Activated CD4-positive, alpha-beta T cell treated with anti-CD3 and anti-CD28 coated beads, Interleukin-2, Interleukin-4, amounts not matched to agents 100 ng/mL and 50 ng/mL, durations not matched to agents 16 hours and 8 hours (primary cell): ENCODE measurements around the gene OPRM1.

ENCODE experiments used
- DNase-seq: peaks from one replicate; pipeline ENCODE4 v3.0.0-alpha.2; 2020; ENCODE audit warnings: low spot score

The OPRM1 gene

DNA sequence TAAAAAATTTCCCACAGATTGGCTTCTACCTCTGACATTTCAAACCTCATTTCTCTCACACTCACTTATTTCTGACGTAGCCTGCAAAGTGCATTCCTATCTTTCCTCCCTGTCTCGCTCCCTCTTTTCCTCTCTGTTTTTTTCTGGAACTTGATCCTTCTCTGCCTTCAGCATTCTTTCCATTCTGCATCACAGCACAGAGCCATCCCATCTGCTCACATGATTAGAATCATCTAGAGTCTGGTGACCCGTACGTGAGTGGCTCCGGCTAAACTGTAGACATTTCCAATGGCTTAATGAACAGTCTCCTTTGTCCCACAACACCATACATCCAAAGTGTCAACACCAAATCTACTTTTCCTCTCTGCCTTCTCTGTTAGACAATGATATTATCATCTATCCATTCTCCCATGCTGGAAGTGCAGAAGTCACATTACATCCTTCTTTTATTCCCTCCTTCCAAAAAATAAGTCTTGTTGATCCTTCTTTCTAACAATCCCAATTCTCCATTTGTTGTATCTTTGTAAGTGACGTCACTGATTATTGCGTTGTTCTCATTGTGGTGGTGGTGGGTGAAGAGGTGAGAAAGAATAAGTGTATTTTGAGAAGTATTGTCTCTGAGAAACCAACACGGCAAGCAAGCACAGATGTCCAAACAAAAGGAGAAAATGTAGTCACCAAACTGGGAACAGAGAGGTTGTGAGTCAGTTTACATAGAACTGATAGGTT is 41.6 kb downstream of the OPRM1 start:
- DNase-seq = no peak

- DNase-seq = no peak
These were observed 47.5 kb downstream of the OPRM1 start for GRCh38 chr6:154086510-154086909.

GRCh38 chr6:154092326-154092962 is 53.4 kb downstream of the OPRM1 start:
- no peak for DNase-seq

GRCh38 chr6:154093231-154094044 is 54.4 kb downstream of the OPRM1 start:
- DNase-seq = no peak

- no peak for DNase-seq
These were observed 56.5 kb downstream of the OPRM1 start for GRCh38 chr6:154095571-154095970.

DNA sequence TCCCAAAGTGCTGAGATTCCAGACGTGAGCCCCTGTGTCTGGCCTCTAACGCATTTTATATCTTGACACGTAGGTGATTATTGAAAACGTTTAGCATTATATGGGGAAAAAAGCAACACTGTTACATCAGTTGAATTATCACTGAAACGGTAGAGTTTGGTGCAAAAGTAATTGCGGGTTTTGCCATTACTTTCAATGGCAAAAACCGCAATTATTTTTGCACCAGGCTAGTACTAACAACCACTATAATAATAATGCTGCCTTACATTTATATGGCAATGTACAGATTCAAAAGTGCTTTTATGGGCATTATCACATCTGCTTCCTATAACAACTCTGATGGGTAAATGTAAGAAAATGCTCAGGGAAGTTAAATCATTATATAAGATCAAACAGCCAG is 57.3 kb downstream of the OPRM1 start:
- DNase-seq = no peak

GRCh38 chr6:154096834-154097233 is 57.8 kb downstream of the OPRM1 start:
- no peak for DNase-seq

- DNase-seq = no peak
These were observed 60.2 kb downstream of the OPRM1 start for GRCh38 chr6:154099211-154099610.

DNA sequence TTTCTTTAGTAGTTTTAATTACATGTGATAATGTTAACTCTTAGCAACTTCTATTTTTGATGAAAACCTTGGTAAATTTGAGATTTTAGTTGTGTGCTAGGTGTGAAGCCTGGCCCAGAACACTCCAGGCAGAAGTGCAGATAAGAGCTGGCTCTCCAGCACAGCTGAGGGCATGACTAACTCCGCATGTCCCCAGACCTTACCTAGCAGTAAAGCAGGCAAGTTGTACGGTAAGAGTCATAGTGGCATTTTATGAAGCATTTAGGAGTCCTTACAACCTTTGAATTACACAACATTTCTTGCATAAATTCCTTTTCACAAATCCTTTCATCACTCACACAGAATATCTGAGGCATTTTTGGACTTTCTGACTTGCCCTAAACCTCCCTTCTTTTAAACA is 67.2 kb downstream of the OPRM1 start:
- no peak for DNase-seq

DNA sequence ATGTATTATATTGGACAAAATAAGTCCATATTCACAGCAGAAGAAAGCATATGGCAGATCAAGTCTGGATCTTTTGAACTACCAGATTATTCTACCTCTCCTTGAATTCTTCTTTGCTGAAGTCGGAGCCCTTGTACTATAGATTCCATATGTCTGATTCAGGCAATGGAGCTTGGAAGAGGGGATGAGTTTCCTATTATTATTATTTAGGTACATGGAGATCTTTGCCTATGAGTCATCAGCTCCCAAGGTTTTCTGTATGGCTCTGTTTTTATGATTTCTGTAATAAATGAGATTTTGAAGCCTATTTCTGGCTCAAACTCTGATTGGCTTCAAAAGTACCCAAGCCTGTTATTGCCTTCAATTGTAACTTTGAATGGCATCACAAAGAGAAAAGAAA is 72.0 kb downstream of the OPRM1 start:
- no peak for DNase-seq

GRCh38 chr6:154112181-154112809 is 73.3 kb downstream of the OPRM1 start:
- no peak for DNase-seq

DNA sequence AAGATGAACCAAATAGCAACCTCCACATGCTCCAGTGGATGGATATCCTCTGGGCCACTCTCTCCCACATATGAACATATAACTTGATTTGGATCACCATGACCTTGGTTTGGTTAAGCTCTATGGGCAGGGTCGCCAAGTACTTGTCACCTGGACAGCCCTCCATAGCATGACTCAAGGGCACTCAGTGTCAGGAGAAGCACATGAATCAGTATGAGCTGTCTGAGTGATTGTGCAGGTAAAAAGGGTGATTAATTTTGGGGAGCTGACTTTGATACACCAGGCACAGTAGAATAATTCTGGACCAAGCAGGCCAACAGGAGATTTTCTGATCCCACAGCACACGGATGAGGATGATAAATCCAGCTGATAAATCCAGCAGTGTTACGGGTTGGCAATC is 74.4 kb downstream of the OPRM1 start:
- no peak for DNase-seq

DNA sequence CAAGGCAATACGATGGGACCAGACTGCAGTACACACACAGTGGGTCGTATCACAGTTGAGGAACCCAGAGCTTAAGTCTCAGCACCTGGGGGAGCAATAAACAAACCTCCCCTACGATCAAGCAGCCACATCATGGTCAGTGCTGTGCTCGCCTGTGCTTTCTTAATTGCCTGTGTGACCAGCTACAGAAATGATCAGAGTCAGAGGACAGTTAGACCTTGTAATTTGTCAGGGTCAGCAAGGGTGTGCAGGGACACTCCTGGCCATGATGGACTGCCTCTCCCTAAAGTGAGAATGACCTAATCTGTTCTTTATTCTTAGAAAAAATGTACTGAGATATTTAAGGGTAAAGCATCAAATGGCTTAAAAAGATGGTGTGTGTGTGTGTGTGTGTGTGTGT is 78.4 kb downstream of the OPRM1 start:
- no peak for DNase-seq

- DNase-seq = no peak
These were observed 83.3 kb downstream of the OPRM1 start for GRCh38 chr6:154122195-154122925.

- DNase-seq = no peak
These were observed 84.3 kb downstream of the OPRM1 start for GRCh38 chr6:154123155-154123956.

- no peak for DNase-seq
These were observed 86.4 kb downstream of the OPRM1 start for GRCh38 chr6:154125421-154125820.

- no peak for DNase-seq
These were observed 88.6 kb downstream of the OPRM1 start for GRCh38 chr6:154127657-154128056.

DNA sequence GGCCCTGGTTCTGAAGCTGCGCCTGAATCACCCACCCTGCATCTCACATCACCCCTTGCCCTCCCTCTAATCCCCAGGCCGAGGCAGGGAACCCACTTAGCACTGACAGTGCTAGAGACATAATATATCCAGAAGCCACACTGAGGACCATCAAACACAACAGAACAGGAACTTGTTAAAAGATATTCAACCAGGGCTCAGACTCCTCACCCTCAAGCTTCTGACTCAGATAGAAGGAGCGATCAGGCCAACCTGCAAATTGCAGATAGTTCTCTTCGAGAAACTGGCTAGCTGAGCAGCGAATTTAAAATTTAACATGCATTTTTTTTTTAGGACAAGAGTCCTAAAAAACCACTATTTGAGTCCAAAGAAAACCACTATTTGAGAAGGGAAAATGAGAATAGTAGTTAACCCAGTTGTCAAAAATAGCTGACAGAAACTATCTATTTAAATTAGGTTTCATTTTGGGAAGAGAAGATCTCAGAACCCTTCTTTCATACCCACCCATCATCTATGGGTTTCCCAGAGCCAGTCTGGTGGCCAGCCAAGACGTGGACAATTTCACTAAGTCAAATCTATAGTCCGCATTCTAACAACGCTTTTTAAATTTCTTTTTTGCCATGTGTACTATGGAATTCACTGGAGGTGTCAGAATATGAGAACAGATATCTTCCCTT is 95.6 kb downstream of the OPRM1 start:
- no peak for DNase-seq

DNA sequence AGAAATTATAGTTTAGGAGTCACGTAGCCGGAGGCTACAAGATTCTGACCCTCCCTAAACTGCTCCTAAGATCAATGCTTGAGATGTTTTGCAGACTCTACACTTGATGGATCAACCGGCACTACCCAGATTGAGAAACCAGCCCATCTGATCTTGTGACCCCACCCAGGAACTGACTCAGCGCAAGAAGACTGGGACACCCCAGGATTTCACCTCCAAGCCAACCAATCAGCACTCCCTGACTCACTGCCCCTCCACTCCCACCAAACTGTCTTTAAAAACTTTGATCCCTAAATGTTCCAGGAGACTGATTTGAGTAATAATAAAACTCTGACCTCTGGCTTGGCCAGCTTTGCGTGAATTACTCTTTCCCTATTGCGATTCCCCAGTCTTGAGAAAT is 99.8 kb downstream of the OPRM1 start:
- no peak for DNase-seq

- DNase-seq = no peak
These were observed 100.9 kb downstream of the OPRM1 start for GRCh38 chr6:154139892-154140291.

DNA sequence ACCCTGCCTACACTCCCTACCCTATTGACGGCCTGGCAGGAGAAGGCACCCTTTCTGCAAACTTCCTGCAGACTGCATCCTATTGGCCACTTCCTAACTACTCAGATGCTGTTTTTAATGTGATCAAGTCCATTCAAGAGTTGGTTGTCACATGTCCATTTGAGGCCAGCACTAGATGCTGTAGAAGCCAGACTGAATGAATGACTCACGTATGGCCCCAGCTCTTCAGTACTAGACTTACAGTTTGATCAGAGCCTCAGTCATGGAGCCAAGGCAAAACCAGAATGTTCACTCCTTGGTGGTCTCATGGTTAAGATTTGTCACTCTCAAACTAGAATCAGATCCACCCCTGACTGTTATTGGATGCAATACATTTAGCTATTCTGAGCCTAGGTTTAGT is 101.7 kb downstream of the OPRM1 start:
- no peak for DNase-seq
